Suprapubic skin (tissue), 4 donors: ENCODE measurements around the gene TGFB1I1. TPM values are rescaled to one million over a fixed set of nuclear protein-coding genes. Genes with fewer than 3 reads are reported as not detected.

Experiments
- DNase-seq, 2 donors: peaks; one replicate each; pipeline ENCODE4 v3.0.0-alpha.2; 2019; ENCODE audit warnings: low spot score in 2 of 2
- H3K27ac ChIP-seq: fragments of 200-600 bp; sonication (generic); one replicate; pipeline ENCODE4 v1.5.1; 2019
- H3K27me3 ChIP-seq: fragments of 200-600 bp; sonication (generic); one replicate; pipeline ENCODE4 v1.5.1; 2019
- H3K36me3 ChIP-seq: fragments of 200-600 bp; sonication (generic); one replicate; pipeline ENCODE4 v1.5.1; 2019
- H3K4me1 ChIP-seq: fragments of 200-600 bp; sonication (generic); one replicate; pipeline ENCODE4 v1.5.1; 2019
- H3K4me3 ChIP-seq: fragments of 200-600 bp; sonication (generic); one replicate; pipeline ENCODE4 v1.5.1; 2019; ENCODE audit warnings: mild to moderate bottlenecking
- H3K9me3 ChIP-seq: fragments of 200-600 bp; sonication (generic); one replicate; pipeline ENCODE4 v1.5.1; 2019
- EP300 ChIP-seq: sonication (generic); formaldehyde crosslinking; IDR thresholded peaks from one replicate; pipeline ENCODE4 v1.6.1; 2017; ENCODE audit warnings: antibody characterized with exemption
- POLR2A ChIP-seq, 2 donors: fragments of 450-650 bp; IDR thresholded peaks; one replicate each; pipeline ENCODE4 v1.6.1; 2017; ENCODE audit warnings: antibody characterized with exemption in 2 of 2, mild to moderate bottlenecking in 2 of 2, moderate library complexity in 2 of 2
- POLR2AphosphoS5 ChIP-seq, 3 donors: sonication (generic); formaldehyde crosslinking; IDR thresholded peaks; one replicate each; pipeline ENCODE4 v1.6.1; 2017; ENCODE audit warnings: antibody characterized with exemption in 3 of 3
- WGBS: methylation state at CpG from one replicate; pipeline ENCODE4 v1.1.5; 2018; 5-methylcytosine and 5-hydroxymethylcytosine counted together
- total RNA-seq, 4 donors: library from RNA; depleted of rRNA; stranded (reverse); fragments of >200 nt; gene quantifications; one replicate each; pipeline ENCODE4 v1.1.0, GENCODE V29; 2016
- TF ChIP-seq, protein P1 (sequence below), 2 donors: fragments of 200-600 bp in 1 of 2; fragments of 450-650 bp in 1 of 2; sonication (generic) in 1 of 2; IDR thresholded peaks; one replicate each; pipeline ENCODE4 v1.5.1; 2016 to 2019; ENCODE audit warnings: antibody characterized with exemption in 2 of 2, mild to moderate bottlenecking in 1 of 2, moderate library complexity in 1 of 2

The TGFB1I1 gene
- total RNA-seq, 4 donors from 2014 or later: 13.2 to 18.8 (median 14.6) TPM

DNA sequence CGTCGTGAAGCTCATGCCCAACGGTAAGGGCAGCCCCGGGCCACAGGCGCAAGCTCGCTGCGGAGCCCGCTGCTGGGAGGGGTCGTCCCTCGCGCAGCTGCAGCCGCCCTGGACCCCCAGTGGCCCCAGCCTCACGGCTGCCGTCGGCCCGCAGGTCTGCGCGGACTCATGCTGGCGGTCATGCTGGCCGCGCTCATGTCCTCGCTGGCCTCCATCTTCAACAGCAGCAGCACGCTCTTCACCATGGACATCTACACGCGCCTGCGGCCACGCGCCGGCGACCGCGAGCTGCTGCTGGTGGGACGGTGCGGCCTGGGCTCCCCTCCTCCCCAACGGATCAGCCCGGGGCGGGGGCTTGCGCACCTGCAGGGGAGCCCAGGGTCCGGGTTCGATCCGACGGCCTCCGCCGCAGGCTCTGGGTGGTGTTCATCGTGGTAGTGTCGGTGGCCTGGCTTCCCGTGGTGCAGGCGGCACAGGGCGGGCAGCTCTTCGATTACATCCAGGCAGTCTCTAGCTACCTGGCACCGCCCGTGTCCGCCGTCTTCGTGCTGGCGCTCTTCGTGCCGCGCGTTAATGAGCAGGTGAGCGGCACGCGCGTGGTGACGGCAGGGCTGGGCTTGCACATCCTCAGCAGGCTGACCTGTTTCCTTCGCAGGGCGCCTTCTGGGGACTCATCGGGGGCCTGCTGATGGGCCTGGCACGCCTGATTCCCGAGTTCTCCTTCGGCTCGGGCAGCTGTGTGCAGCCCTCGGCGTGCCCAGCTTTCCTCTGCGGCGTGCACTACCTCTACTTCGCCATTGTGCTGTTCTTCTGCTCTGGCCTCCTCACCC lies 16.7 kb downstream of the TGFB1I1 start:
- H3K36me3 ChIP-seq: peaks cover 31% of the 10 kb centered on the region
- no peak overlapping the region for H3K27ac ChIP-seq
- H3K4me3 ChIP-seq: peak overlapping the region; percentile 69
- no peaks in the 10 kb centered on the region for H3K9me3 ChIP-seq
- no peak for TF ChIP-seq EP300
- TF ChIP-seq, protein P1, sequence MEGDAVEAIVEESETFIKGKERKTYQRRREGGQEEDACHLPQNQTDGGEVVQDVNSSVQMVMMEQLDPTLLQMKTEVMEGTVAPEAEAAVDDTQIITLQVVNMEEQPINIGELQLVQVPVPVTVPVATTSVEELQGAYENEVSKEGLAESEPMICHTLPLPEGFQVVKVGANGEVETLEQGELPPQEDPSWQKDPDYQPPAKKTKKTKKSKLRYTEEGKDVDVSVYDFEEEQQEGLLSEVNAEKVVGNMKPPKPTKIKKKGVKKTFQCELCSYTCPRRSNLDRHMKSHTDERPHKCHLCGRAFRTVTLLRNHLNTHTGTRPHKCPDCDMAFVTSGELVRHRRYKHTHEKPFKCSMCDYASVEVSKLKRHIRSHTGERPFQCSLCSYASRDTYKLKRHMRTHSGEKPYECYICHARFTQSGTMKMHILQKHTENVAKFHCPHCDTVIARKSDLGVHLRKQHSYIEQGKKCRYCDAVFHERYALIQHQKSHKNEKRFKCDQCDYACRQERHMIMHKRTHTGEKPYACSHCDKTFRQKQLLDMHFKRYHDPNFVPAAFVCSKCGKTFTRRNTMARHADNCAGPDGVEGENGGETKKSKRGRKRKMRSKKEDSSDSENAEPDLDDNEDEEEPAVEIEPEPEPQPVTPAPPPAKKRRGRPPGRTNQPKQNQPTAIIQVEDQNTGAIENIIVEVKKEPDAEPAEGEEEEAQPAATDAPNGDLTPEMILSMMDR (IDR thresholded peaks at IDR 0.05): no peak
- TF ChIP-seq POLR2A (IDR thresholded peaks at IDR 0.05): no peak
- TF ChIP-seq POLR2AphosphoS5 (IDR thresholded peaks at IDR 0.05): no peak
- H3K4me1 ChIP-seq: peaks cover 23% of the 10 kb centered on the region
- peaks cover 4% of the 10 kb centered on the region for H3K27me3 ChIP-seq
- peak in 1 of 2 donors; percentile 79 for DNase-seq
- WGBS: 73% methylated on average over 13 of the region's 77 CpGs

DNA sequence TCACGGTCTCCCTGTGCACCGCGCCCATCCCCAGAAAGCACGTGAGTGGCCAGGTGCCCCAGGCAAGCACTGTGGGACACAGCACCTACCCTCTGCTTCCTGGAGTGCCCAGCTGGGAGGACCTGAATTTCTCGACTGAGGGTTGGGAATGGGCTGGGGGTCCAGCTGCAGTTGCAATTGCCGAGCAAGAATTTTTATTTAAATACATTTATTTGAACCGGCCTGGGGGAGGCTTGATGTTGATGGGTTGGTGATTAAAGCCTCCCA lies 17.3 kb downstream of the TGFB1I1 start:
- Histone ChIP-seq H3K27me3 (peaks cover 4% of the 10 kb centered on the region), H3K9me3 (no peaks in the 10 kb centered on the region), H3K27ac (no peak overlapping the region), H3K4me1 (peaks cover 23% of the 10 kb centered on the region), H3K36me3 (peaks cover 37% of the 10 kb centered on the region), H3K4me3 (no peak overlapping the region)
- whole genome bisulfite sequencing: 73% methylated on average over 7 of the region's 7 CpGs
- TF ChIP-seq, protein P1 (IDR thresholded peaks at IDR 0.05): no peak
- no peak for TF ChIP-seq POLR2A (IDR thresholded peaks at IDR 0.05)
- TF ChIP-seq POLR2AphosphoS5 (IDR thresholded peaks at IDR 0.05): no peak
- TF ChIP-seq EP300: no peak
- DNase-seq: no peak

DNA sequence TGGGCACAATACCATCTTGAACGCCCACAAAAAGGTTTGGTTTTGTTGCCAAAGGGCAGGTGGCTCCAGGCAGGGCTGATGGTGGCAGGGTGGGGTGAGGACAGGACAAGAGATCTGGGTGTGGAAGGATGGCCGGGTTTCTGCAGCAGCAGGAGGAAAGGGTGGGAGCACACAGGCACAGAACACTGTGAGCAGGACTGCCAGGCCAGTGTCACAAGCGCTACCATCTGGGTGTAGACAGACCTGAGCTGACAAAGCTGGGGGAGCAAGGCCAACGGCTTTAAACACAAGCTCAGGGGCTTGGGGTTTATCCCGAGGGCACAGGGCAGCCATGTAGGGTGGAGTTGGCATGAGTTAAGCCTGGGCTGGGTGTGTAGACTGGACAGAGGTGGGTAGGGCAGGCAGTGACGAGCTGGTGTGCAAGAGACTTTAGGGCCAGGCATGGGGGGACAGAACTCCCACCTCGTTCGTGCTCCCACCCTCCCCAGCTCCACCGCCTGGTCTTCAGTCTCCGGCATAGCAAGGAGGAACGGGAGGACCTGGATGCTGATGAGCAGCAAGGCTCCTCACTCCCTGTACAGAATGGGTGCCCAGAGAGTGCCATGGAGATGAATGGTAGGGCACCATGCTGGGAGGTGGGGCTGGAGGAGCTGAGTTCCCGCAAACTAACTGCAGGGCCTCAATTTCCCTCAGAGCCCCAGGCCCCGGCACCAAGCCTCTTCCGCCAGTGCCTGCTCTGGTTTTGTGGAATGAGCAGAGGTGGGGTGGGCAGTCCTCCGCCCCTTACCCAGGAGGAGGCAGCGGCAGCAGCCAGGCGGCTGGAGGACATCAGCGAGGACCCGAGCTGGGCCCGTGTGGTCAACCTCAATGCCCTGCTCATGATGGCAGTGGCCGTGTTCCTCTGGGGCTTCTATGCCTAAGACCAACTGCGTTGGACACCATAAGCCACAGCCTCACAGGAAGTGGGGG lies 17.9 kb downstream of the TGFB1I1 start:
- Histone ChIP-seq H3K27ac (no peak overlapping the region), H3K36me3 (peaks cover 43% of the 10 kb centered on the region), H3K9me3 (no peaks in the 10 kb centered on the region), H3K4me1 (peaks cover 23% of the 10 kb centered on the region), H3K27me3 (peaks cover 4% of the 10 kb centered on the region), H3K4me3 (no peak overlapping the region)
- WGBS: 87% methylated on average over 17 of the region's 22 CpGs
- TF ChIP-seq EP300 (no peak), POLR2AphosphoS5 (IDR thresholded peaks at IDR 0.05) (no peak), POLR2A (IDR thresholded peaks at IDR 0.05) (no peak)
- TF ChIP-seq, protein P1 (IDR thresholded peaks at IDR 0.05): no peak
- no peak for DNase-seq

DNA sequence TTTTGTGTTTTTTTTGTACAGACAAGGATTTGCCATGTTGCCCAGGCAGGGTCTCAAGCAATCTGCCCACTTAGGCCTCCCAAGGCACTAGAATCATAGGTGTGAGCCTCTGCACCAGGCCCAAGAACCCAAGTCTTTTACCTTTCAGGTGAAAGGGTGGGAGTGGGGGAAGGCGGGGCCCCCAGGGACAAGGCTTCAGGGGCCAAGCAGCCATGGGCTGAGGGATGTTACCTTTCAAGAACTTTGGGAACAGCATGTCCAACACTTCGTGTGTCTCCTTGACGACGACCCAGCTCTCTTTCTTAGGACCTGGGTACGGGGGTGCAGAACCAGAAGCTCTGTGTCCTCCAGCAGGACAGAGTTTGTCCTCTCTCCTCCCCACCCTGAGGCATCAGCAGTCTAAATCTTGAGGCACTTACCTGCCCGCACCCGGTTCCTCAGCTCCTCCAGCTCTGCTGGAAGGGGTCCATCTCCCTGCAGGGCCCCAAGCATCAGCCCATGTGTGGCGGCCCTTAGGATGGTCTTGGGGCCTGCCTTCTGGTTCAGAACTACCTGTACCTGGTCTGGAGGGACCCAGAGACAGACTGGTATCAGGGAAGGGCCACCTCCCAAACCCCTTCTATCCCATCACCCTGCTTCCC lies 19.9 kb downstream of the TGFB1I1 start:
- H3K36me3 ChIP-seq: peaks cover 63% of the 10 kb centered on the region
- WGBS: 75% methylated on average over 8 of the region's 8 CpGs

More for the DNA sequence above, 19.9 kb downstream of the TGFB1I1 start:
- H3K4me1 ChIP-seq: peaks cover 23% of the 10 kb centered on the region
- no peak overlapping the region for H3K4me3 ChIP-seq
- H3K27me3 ChIP-seq: peaks cover 4% of the 10 kb centered on the region
- TF ChIP-seq EP300 (no peak), POLR2AphosphoS5 (IDR thresholded peaks at IDR 0.05) (no peak), POLR2A (IDR thresholded peaks at IDR 0.05) (no peak)
- TF ChIP-seq, protein P1 (IDR thresholded peaks at IDR 0.05): no peak
- H3K9me3 ChIP-seq: no peaks in the 10 kb centered on the region
- no peak overlapping the region for H3K27ac ChIP-seq
- DNase-seq: no peak
